Measurements from ENCODE around the gene RALGDS. TPM values are rescaled to one million over a fixed set of nuclear protein-coding genes. Genes with fewer than 3 reads are reported as not detected.
"Not testable (repeated sequence)": the region's sequence is repeated elsewhere in the genome, so short reads cannot be mapped to it uniquely, and the experiment has no call there.

The RALGDS gene
- total RNA-seq, 2 donors from 2014 or later, result 28.0 to 30.7 TPM

DNA sequence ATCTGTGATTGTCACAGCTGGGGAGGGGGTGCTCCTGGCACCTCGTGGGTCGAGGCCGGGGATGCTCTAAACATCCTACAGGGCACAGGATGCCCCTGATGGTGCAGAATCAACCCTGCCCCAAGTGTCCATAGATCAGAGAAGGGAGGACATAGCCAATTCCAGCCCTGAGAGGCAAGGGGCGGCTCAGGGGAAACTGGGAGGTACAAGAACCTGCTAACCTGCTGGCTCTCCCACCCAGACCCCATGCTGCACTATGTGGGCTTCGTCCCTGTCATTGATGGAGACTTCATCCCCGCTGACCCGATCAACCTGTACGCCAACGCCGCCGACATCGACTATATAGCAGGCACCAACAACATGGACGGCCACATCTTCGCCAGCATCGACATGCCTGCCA lies 52.6 kb downstream of the RALGDS start:
- H3K9ac ChIP-seq (ENCODE audit: extremely low read depth, low read length, poor library complexity, severe bottlenecking); H3K9me3 ChIP-seq (ENCODE audit: control insufficient read depth, low read length); H3K4me3 ChIP-seq (ENCODE audit: low read length); H3K4me1 ChIP-seq (ENCODE audit: control insufficient read depth, insufficient read depth, low read length); H3K9me3 Mint-ChIP-seq; H3K27me3 Mint-ChIP-seq (ENCODE audit: insufficient read depth); H3K4me1 Mint-ChIP-seq; DNase-seq; H3K36me3 ChIP-seq (ENCODE audit: control insufficient read depth, insufficient read depth, low read length); H3K4me3 Mint-ChIP-seq; H3K27ac ChIP-seq (ENCODE audit: low read depth, low read length); H3K27ac Mint-ChIP-seq; H3K27me3 ChIP-seq (ENCODE audit: control insufficient read depth, insufficient read depth, low read length, poor library complexity, severe bottlenecking): not testable (repeated sequence)
- 100% methylated on average over 1 of the region's 15 CpGs; no CpG with 5 or more reads in 1 of the 2 experiments for WGBS, 2 experiments (ENCODE audit: insufficient coverage in 1 of 2, insufficient read length in 1 of 2)
- peaks cover 14% of the 10 kb centered on the region for H3K36me3 Mint-ChIP-seq (ENCODE audit: low read depth)

DNA sequence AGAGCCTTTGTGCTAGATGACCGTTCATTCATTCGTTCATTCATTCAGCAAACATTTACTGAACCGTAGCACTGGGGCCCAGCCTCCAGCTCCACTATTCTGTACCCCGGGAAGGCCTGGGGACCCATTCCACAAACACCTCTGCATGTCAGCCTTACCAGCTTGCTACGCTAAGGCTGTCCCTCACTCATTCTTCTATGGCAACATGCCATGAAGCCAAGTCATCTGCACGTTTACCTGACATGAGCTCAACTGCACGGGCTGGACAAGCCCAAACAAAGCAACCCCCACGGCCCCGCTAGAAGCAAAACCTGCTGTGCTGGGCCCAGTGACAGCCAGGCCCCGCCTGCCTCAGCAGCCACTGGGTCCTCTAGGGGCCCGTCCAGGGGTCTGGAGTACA lies 53.2 kb downstream of the RALGDS start:
- H3K9ac ChIP-seq (ENCODE audit: extremely low read depth, low read length, poor library complexity, severe bottlenecking), result no peak overlapping the region
- Mint-ChIP-seq H3K4me3 (no peak overlapping the region), H3K27ac (no peak overlapping the region)

DNA sequence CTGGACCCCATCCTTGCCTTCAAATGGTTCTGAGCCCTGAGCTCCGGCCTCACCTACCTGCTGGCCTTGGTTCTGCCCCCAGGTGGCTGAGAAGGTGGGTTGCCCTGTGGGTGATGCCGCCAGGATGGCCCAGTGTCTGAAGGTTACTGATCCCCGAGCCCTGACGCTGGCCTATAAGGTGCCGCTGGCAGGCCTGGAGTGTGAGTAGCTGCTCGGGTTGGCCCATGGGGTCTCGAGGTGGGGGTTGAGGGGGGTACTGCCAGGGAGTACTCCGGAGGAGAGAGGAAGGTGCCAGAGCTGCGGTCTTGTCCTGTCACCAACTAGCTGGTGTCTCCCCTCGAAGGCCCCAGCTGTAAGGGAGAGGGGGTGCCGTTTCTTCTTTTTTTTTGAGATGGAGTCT lies 54.0 kb downstream of the RALGDS start:
- Histone ChIP-seq H3K9me3 (ENCODE audit: control insufficient read depth, low read length) (no peaks in the 10 kb centered on the region), H3K4me1 (ENCODE audit: control insufficient read depth, insufficient read depth, low read length) (no peaks in the 10 kb centered on the region), H3K36me3 (ENCODE audit: control insufficient read depth, insufficient read depth, low read length) (peaks cover 3% of the 10 kb centered on the region), H3K27me3 (ENCODE audit: control insufficient read depth, insufficient read depth, low read length, poor library complexity, severe bottlenecking) (no peaks in the 10 kb centered on the region), H3K9ac (ENCODE audit: extremely low read depth, low read length, poor library complexity, severe bottlenecking) (no peak overlapping the region), H3K4me3 (ENCODE audit: low read length) (no peak overlapping the region), H3K27ac (ENCODE audit: low read depth, low read length) (no peak overlapping the region)
- Mint-ChIP-seq H3K4me1 (peaks cover 2% of the 10 kb centered on the region), H3K9me3 (no peaks in the 10 kb centered on the region), H3K4me3 (no peak overlapping the region), H3K27me3 (ENCODE audit: insufficient read depth) (no peaks in the 10 kb centered on the region), H3K36me3 (ENCODE audit: low read depth) (peaks cover 12% of the 10 kb centered on the region), H3K27ac (no peak overlapping the region)
- TF ChIP-seq CTCF (conservative IDR thresholded peaks at IDR 0.05), result no peak
- WGBS, 2 experiments (ENCODE audit: insufficient coverage in 1 of 2, insufficient read length in 1 of 2), result 94% methylated on average over 11 of the region's 11 CpGs; no CpG with 5 or more reads in 1 of the 2 experiments
- DNase-seq, result no peak

More for the DNA sequence above, 53.2 kb downstream of the RALGDS start:
- Mint-ChIP-seq H3K27me3 (ENCODE audit: insufficient read depth) (no peaks in the 10 kb centered on the region), H3K4me1 (no peaks in the 10 kb centered on the region), H3K9me3 (no peaks in the 10 kb centered on the region), H3K36me3 (ENCODE audit: low read depth) (peaks cover 14% of the 10 kb centered on the region)
- Histone ChIP-seq H3K36me3 (ENCODE audit: control insufficient read depth, insufficient read depth, low read length) (peaks cover 3% of the 10 kb centered on the region), H3K27me3 (ENCODE audit: control insufficient read depth, insufficient read depth, low read length, poor library complexity, severe bottlenecking) (no peaks in the 10 kb centered on the region), H3K27ac (ENCODE audit: low read depth, low read length) (no peak overlapping the region), H3K4me3 (ENCODE audit: low read length) (no peak overlapping the region), H3K4me1 (ENCODE audit: control insufficient read depth, insufficient read depth, low read length) (no peaks in the 10 kb centered on the region), H3K9me3 (ENCODE audit: control insufficient read depth, low read length) (no peaks in the 10 kb centered on the region)
- no peak for DNase-seq
- WGBS, 2 experiments (ENCODE audit: insufficient coverage in 1 of 2, insufficient read length in 1 of 2), result 92 to 93% methylated on average over 10 to 11 of the region's 11 CpGs
- TF ChIP-seq CTCF (conservative IDR thresholded peaks at IDR 0.05), result no peak
